Measurements from ENCODE around the gene FGF14.

- TF ChIP-seq CTCF (IDR thresholded peaks at IDR 0.05; ENCODE audit: insufficient read depth, low read length, poor library complexity, severe bottlenecking) = no peak
- TF ChIP-seq EZH2phosphoT487 (conservative IDR thresholded peaks at IDR 0.05; ENCODE audit: low read length) = no peak
Observed at GRCh38 chr13:102038787-102039186, 363.1 kb downstream of the FGF14 start.
